GM19467 (cell line): Measurements from ENCODE around the gene BRD4.

Experiments
- ATAC-seq: cut with Tn5 transposase; IDR thresholded peaks from one replicate; pipeline ENCODE4 v1.9.1; 2021; ENCODE audit warnings: mild to moderate bottlenecking, moderate library complexity; ENCODE audit not compliant: unreplicated experiment

The BRD4 gene

GRCh38 chr19:15316498-15316897 is 15.8 kb downstream of the BRD4 start:
- ATAC-seq: no peak

GRCh38 chr19:15315101-15315500 is 17.2 kb downstream of the BRD4 start:
- ATAC-seq: no peak

- ATAC-seq: no peak
Measured at GRCh38 chr19:15313649-15314279, 18.6 kb downstream of the BRD4 start.

- no peak for ATAC-seq
Measured at GRCh38 chr19:15307169-15307568, 25.2 kb downstream of the BRD4 start.

- ATAC-seq: no peak
Measured at GRCh38 chr19:15305582-15306334, 26.6 kb downstream of the BRD4 start.

GRCh38 chr19:15304140-15304705 is 28.1 kb downstream of the BRD4 start:
- no peak for ATAC-seq

GRCh38 chr19:15303105-15303780 is 29.1 kb downstream of the BRD4 start:
- no peak for ATAC-seq

GRCh38 chr19:15300533-15301197 is 31.7 kb downstream of the BRD4 start:
- no peak for ATAC-seq

GRCh38 chr19:15299568-15300409 is 32.5 kb downstream of the BRD4 start:
- ATAC-seq: no peak

- no peak for ATAC-seq
Measured at GRCh38 chr19:15298847-15299567, 33.3 kb downstream of the BRD4 start.

- no peak for ATAC-seq
Measured at GRCh38 chr19:15297416-15298224, 34.7 kb downstream of the BRD4 start.

GRCh38 chr19:15296841-15297415 is 35.4 kb downstream of the BRD4 start:
- ATAC-seq: no peak

GRCh38 chr19:15296353-15296752 is 36.0 kb downstream of the BRD4 start:
- no peak for ATAC-seq

- ATAC-seq: no peak
Measured at GRCh38 chr19:15294561-15294990, 37.8 kb downstream of the BRD4 start.

GRCh38 chr19:15293781-15294491 is 38.4 kb downstream of the BRD4 start:
- ATAC-seq: no peak

- ATAC-seq: no peak
Measured at GRCh38 chr19:15292847-15293582, 39.3 kb downstream of the BRD4 start.

GRCh38 chr19:15292140-15292539 is 40.2 kb downstream of the BRD4 start:
- ATAC-seq: no peak
